SK-N-SH (cell line): Measurements from ENCODE around the gene ARTN. TPM values are rescaled to one million over a fixed set of nuclear protein-coding genes. Genes with fewer than 3 reads are reported as not detected.
A peak's percentile ranks its signal among the peaks of the same experiment; 100 is the strongest.

ENCODE experiments used
- CTCF ChIA-PET: fragments of 300-600, 350-600 bp; formaldehyde crosslinking; extraction: SDS; loops from one replicate; lab custom pipeline; 2021; lab: Yijun Ruan, JAX
- POLR2A ChIA-PET: fragments of 350-600 bp; sonication (Branson Sonifier 250); formaldehyde crosslinking; extraction: SDS; loops from one replicate; lab custom pipeline; 2020; ENCODE audit warnings: antibody characterized with exemption, inconsistent platforms; lab: Yijun Ruan, JAX
- DNase-seq: peaks from one replicate; pipeline ENCODE4 v3.0.0; 2012
- H2AFZ ChIP-seq: fragments of 200-600 bp; sonication (generic); 2 replicates; pipeline ENCODE4 v1.8.1; 2016; ENCODE audit warnings: antibody characterized with exemption, mild to moderate bottlenecking, low read depth
- H3F3A ChIP-seq: fragments of 200-600 bp; sonication (generic); replicated peaks from 2 replicates; pipeline ENCODE3; 2016; ENCODE audit warnings: antibody characterized with exemption, mild to moderate bottlenecking; ENCODE audit not compliant: insufficient read depth
- H3K27ac ChIP-seq, 2 experiments: fragments of 200-500 bp in 1 of 2; fragments of 200-600 bp in 1 of 2; sonication (Bioruptor generic) in 1 of 2; sonication (generic), shearing (Covaris generic) in 1 of 2; 2 replicates each; pipeline versions ENCODE4 v1.5.1 to v1.6.1; 2014 to 2016; ENCODE audit warnings: low read depth in 2 of 2, inconsistent platforms in 1 of 2, low read length in 1 of 2, mild to moderate bottlenecking in 1 of 2, mixed read lengths in 1 of 2
- H3K27me3 ChIP-seq: fragments of 200-600 bp; sonication (generic), shearing (Covaris generic); 2 replicates; pipeline ENCODE4 v1.6.1; 2016; ENCODE audit warnings: mixed run types; ENCODE audit not compliant: insufficient read depth
- H3K36me3 ChIP-seq, 2 experiments: fragments of 200-500 bp in 1 of 2; fragments of 200-600 bp in 1 of 2; sonication (Bioruptor generic) in 1 of 2; sonication (generic) in 1 of 2; replicated peaks in 1 of 2; 2 replicates each; pipeline versions ENCODE3 to v1.5.1; 2014 to 2016; ENCODE audit warnings: low read length in 1 of 2, mild to moderate bottlenecking in 1 of 2; ENCODE audit not compliant: insufficient read depth in 2 of 2, control insufficient read depth in 1 of 2
- H3K4me1 ChIP-seq, 2 experiments: fragments of 200-500 bp in 1 of 2; fragments of 200-600 bp in 1 of 2; sonication (Bioruptor generic) in 1 of 2; sonication (generic), shearing (Covaris generic) in 1 of 2; 2 replicates each; pipeline versions ENCODE4 v1.5.1 to v1.6.1; 2014 to 2016; ENCODE audit warnings: low read depth in 1 of 2, low read length in 1 of 2, mixed run types in 1 of 2; ENCODE audit not compliant: insufficient read depth in 2 of 2, control insufficient read depth in 1 of 2
- H3K4me2 ChIP-seq: fragments of 200-600 bp; sonication (generic), shearing (Covaris generic); 2 replicates; pipeline ENCODE4 v1.6.1; 2017; ENCODE audit warnings: mixed run types
- H3K4me3 ChIP-seq, 2 experiments: fragments of 200-500 bp in 1 of 2; fragments of 200-600 bp in 1 of 2; sonication (Bioruptor generic) in 1 of 2; sonication (generic), shearing (Covaris generic) in 1 of 2; 2 replicates each; pipeline versions ENCODE4 v1.5.1 to v1.8.1; 2014 to 2016; ENCODE audit warnings: low read depth in 2 of 2, inconsistent platforms in 1 of 2, low read length in 1 of 2, mild to moderate bottlenecking in 1 of 2, mixed read lengths in 1 of 2, moderate library complexity in 1 of 2
- H3K79me2 ChIP-seq: fragments of 200-600 bp; sonication (generic); 2 replicates; pipeline ENCODE4 v1.8.1; 2017; ENCODE audit warnings: mild to moderate bottlenecking; ENCODE audit not compliant: insufficient read depth
- H3K9ac ChIP-seq: fragments of 200-600 bp; sonication (generic); 2 replicates; pipeline ENCODE4 v1.6.1; 2017; ENCODE audit warnings: mixed run types
- H3K9me2 ChIP-seq: fragments of 200-600 bp; sonication (generic); 2 replicates; pipeline ENCODE4 v1.6.1; 2017; ENCODE audit warnings: mixed run types
- H3K9me3 ChIP-seq: fragments of 200-600 bp; sonication (generic); 2 replicates; pipeline ENCODE4 v1.6.1; 2017; ENCODE audit warnings: mixed run types, mild to moderate bottlenecking, moderate library complexity
- H4K20me1 ChIP-seq: fragments of 200-600 bp; sonication (generic); 2 replicates; pipeline ENCODE4 v1.6.1; 2017; ENCODE audit warnings: mild to moderate bottlenecking, mixed run types; ENCODE audit not compliant: insufficient read depth
- EP300 ChIP-seq, 2 experiments: IDR thresholded peaks; 2 replicates each; pipeline versions ENCODE4 v1.4.0 to v1.6.1; 2012; ENCODE audit warnings: borderline replicate concordance in 1 of 2, low read depth in 1 of 2, low read length in 1 of 2
- EZH2phosphoT487 ChIP-seq: fragments of 200-600 bp; sonication (generic); IDR thresholded peaks from 2 replicates; pipeline ENCODE4 v1.6.1; 2017; ENCODE audit warnings: low read depth, mixed run types, mild to moderate bottlenecking, antibody characterized with exemption, moderate library complexity, borderline replicate concordance
- FOSL2 ChIP-seq: IDR thresholded peaks from 2 replicates; pipeline ENCODE4 v1.4.0; 2012; ENCODE audit warnings: low read depth, mild to moderate bottlenecking, moderate library complexity, borderline replicate concordance
- FOXM1 ChIP-seq: IDR thresholded peaks from 2 replicates; pipeline ENCODE4 v1.4.0; 2012; ENCODE audit warnings: low read depth, mild to moderate bottlenecking
- GATA2 ChIP-seq: sonication (generic); formaldehyde crosslinking; IDR thresholded peaks from 2 replicates; pipeline ENCODE4 v1.5.0; 2020; ENCODE audit warnings: mild to moderate bottlenecking, missing genetic modification reagents
- RCOR1 ChIP-seq: fragments of 150-350 bp; IDR thresholded peaks from 2 replicates; pipeline ENCODE4 v1.6.1; 2017; ENCODE audit warnings: antibody characterized with exemption, low read length
- RFX5 ChIP-seq: IDR thresholded peaks from 2 replicates; pipeline ENCODE4 v1.6.1; 2012; ENCODE audit warnings: mild to moderate bottlenecking, improper control_type of control experiment, low read length
- SMC3 ChIP-seq: IDR thresholded peaks from 2 replicates; pipeline ENCODE4 v1.6.1; 2012; ENCODE audit warnings: low read depth, low read length, improper control_type of control experiment
- YY1 ChIP-seq: IDR thresholded peaks from 2 replicates; pipeline ENCODE4 v1.4.0; 2012; ENCODE audit warnings: low read depth, mild to moderate bottlenecking
- WGBS: methylation state at CpG from one replicate; pipeline ENCODE4 v1.1.6; 2017; ENCODE audit warnings: low lambda C conversion rate; 5-methylcytosine and 5-hydroxymethylcytosine counted together
- polyA plus RNA-seq, 3 experiments: library from polyadenylated mRNA; depleted of rRNA; stranded (reverse); fragments of >200 nt; gene quantifications; 2 replicates each; pipeline ENCODE4 v1.2.3, GENCODE V29; 2012
- TF ChIP-seq, protein P1 (sequence below): fragments of 150-350 bp; IDR thresholded peaks from 2 replicates; pipeline ENCODE4 v1.6.1; 2017; ENCODE audit warnings: antibody characterized with exemption, low read length, low read depth, borderline replicate concordance
- TF ChIP-seq, protein P2 (sequence below): IDR thresholded peaks from 2 replicates; pipeline ENCODE4; 2012
- TF ChIP-seq, protein P3 (sequence below): IDR thresholded peaks from 2 replicates; pipeline ENCODE4 v1.4.0; 2012; ENCODE audit warnings: low read depth
- TF ChIP-seq, protein P4 (sequence below): fragments of 150-350 bp; IDR thresholded peaks from 2 replicates; pipeline ENCODE4 v1.6.1; 2016; ENCODE audit warnings: mild to moderate bottlenecking, low read depth, low read length

Gene ARTN
- polyA plus RNA-seq, 1 of the 3 experiments (the other 2 are of a cell fraction): 0.69 TPM

DNA sequence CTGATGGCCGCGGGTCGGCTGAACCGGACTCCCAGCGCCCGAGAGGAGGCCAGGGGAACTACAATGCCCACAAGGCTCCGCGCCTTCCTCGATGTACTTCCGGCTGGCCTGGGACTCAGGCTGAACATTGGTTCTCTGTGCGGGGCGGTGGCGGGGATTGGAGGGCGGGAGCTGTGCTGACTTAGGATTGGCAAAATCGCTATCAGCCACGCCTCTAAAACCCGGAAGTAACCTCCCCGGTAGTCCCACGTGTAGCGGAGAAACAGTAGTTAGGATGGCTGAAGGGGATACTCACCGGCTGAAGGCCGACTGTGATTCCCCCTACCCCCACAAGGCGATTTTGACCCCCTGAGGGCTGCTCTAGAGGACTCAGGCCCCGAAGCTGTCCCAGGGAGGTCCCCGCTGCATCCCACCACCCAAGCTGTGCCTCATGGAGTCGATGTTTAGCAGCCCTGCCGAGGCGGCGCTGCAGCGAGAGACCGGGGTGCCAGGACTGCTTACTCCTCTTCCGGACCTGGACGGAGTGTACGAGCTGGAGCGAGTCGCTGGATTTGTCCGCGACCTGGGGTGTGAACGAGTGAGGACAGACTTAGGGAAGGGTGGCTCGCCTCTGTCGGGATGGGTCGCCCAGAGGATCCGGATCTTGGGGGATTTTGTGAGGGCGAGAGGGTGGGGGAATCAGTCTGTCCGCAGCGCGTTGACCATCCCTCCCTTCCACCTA, 36.3 kb downstream of the ARTN start, which contains the start of gene DPH2 (continued):
- TF ChIP-seq, protein P1, sequence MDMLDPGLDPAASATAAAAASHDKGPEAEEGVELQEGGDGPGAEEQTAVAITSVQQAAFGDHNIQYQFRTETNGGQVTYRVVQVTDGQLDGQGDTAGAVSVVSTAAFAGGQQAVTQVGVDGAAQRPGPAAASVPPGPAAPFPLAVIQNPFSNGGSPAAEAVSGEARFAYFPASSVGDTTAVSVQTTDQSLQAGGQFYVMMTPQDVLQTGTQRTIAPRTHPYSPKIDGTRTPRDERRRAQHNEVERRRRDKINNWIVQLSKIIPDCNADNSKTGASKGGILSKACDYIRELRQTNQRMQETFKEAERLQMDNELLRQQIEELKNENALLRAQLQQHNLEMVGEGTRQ: no peak
- TF ChIP-seq, protein P2, sequence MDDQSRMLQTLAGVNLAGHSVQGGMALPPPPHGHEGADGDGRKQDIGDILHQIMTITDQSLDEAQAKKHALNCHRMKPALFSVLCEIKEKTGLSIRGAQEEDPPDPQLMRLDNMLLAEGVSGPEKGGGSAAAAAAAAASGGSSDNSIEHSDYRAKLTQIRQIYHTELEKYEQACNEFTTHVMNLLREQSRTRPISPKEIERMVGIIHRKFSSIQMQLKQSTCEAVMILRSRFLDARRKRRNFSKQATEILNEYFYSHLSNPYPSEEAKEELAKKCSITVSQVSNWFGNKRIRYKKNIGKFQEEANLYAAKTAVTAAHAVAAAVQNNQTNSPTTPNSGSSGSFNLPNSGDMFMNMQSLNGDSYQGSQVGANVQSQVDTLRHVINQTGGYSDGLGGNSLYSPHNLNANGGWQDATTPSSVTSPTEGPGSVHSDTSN: no peak
- TF ChIP-seq FOXM1: no peak
- TF ChIP-seq SMC3: no peak
- TF ChIP-seq, protein P3, sequence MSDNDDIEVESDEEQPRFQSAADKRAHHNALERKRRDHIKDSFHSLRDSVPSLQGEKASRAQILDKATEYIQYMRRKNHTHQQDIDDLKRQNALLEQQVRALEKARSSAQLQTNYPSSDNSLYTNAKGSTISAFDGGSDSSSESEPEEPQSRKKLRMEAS: peak; percentile 99
- TF ChIP-seq, protein P4, sequence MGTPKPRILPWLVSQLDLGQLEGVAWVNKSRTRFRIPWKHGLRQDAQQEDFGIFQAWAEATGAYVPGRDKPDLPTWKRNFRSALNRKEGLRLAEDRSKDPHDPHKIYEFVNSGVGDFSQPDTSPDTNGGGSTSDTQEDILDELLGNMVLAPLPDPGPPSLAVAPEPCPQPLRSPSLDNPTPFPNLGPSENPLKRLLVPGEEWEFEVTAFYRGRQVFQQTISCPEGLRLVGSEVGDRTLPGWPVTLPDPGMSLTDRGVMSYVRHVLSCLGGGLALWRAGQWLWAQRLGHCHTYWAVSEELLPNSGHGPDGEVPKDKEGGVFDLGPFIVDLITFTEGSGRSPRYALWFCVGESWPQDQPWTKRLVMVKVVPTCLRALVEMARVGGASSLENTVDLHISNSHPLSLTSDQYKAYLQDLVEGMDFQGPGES: peak; percentile 60
- TF ChIP-seq EZH2phosphoT487: no peak
- peak; percentile 77; the same call in 1 of the 2 replicates for TF ChIP-seq YY1

DNA sequence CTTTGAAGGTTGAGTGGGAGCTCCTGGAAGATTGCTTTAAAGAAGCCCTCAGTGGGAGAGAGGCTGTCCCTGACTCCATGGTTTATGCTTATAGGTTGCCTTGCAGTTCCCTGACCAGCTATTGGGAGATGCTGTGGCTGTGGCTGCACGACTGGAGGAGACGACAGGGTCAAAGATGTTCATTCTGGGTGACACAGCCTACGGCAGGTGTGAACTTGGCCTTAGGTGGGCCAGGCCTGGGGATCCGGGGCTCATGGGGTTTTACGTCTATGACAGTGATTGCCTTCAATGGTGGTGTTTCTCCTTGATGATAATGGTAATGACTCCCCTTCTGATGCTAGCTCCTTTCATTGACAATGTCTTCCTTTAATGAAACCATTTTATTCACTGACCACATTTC, 36.9 kb downstream of the ARTN start:
- H3K4me2 ChIP-seq: peak overlapping the region; percentile 95
- peak overlapping the region; percentile 90; the same call in 1 of the 2 replicates for H2AFZ ChIP-seq
- H4K20me1 ChIP-seq: peaks cover under 1% of the 10 kb centered on the region; the same call in 1 of the 2 replicates
- H3K27ac ChIP-seq: peak overlapping the region in 1 of 2 experiments; percentile 32; a peak in 2 of 4 replicates
- POLR2A ChIA-PET: interaction anchor here (0.9 to 1.4 kb wide), 4 partner anchors 7 to 60 kb away, joined by 3 to 4 read pairs (median 3); no protein-coding TSS in a partner anchor
- DNase-seq: no peak
- H3K4me3 ChIP-seq: peak overlapping the region; percentile 98 to 100
- WGBS: 20% methylated on average over 5 of the region's 5 CpGs
- TF ChIP-seq, protein P2: no peak
- TF ChIP-seq RCOR1 (no peak), GATA2 (no peak), RFX5 (no peak), EP300 (IDR thresholded peaks at IDR 0.05; ENCODE audit: borderline replicate concordance in 1 of 2, low read depth in 1 of 2, low read length in 1 of 2) (no peak), FOSL2 (no peak)
- TF ChIP-seq, protein P3: no peak
- H3F3A ChIP-seq: peaks cover 14% of the 10 kb centered on the region
- peaks cover 3 to 25% of the 10 kb centered on the region in 2 experiments; a peak in 1 of 4 replicates for H3K4me1 ChIP-seq
- peaks cover 0 to 38% of the 10 kb centered on the region in 2 experiments for H3K36me3 ChIP-seq
- H3K79me2 ChIP-seq: peaks cover 25% of the 10 kb centered on the region
- H3K27me3 ChIP-seq: no peaks in the 10 kb centered on the region
- no peaks in the 10 kb centered on the region for H3K9me3 ChIP-seq
- H3K9ac ChIP-seq: peak overlapping the region; percentile 82
- H3K9me2 ChIP-seq: no peaks in the 10 kb centered on the region
- CTCF ChIA-PET: interaction anchor here (0.7 to 1.2 kb wide), 5 partner anchors 24 to 207 kb away, joined by 3 to 4 read pairs (median 3); no protein-coding TSS in a partner anchor
